ENCODE data around the gene PSMA8.

DNA sequence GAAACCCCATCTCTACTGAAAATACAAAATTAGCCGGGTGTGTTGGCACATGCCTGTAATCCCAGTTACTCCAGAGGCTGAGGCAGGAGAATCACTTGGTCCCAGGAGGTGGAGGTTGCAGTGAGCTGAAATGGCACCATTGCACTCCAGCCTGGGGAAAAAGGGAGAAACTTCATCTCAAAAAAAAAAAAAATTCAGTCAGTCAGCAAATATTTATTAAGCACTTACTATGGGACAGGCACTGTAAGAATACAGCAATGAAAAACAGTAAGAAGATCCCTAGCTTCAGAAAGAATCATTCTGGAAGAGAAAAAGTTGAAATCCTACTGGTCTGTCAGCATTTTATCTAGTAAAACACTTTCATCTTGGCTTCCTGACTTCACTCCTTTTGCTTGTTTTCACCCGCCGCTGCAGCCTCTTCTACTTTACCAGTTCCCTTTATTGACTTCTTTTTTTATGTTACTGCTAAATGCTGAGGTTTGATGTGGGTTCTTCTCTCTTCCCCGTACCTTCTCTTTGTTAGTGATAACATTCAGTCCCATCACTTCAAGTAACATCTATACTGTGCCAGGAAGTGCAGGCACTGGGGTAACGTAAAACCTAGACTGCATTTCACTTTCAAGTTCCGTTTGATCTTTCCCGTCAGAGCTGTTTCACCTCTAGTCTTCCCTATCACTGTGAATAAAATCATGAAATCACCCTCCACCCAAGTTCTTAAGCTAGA is 81.7 kb downstream of the PSMA8 start:
- TF ChIP-seq, protein P1, sequence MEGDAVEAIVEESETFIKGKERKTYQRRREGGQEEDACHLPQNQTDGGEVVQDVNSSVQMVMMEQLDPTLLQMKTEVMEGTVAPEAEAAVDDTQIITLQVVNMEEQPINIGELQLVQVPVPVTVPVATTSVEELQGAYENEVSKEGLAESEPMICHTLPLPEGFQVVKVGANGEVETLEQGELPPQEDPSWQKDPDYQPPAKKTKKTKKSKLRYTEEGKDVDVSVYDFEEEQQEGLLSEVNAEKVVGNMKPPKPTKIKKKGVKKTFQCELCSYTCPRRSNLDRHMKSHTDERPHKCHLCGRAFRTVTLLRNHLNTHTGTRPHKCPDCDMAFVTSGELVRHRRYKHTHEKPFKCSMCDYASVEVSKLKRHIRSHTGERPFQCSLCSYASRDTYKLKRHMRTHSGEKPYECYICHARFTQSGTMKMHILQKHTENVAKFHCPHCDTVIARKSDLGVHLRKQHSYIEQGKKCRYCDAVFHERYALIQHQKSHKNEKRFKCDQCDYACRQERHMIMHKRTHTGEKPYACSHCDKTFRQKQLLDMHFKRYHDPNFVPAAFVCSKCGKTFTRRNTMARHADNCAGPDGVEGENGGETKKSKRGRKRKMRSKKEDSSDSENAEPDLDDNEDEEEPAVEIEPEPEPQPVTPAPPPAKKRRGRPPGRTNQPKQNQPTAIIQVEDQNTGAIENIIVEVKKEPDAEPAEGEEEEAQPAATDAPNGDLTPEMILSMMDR (IDR thresholded peaks at IDR 0.05; ENCODE audit: poor library complexity), result no peak
- no peak for TF ChIP-seq EZH2phosphoT487 (IDR thresholded peaks at IDR 0.05; ENCODE audit: low read depth, severe bottlenecking, unreplicated experiment)

All from hepatocyte (in vitro differentiated cells).